H7 (cell line): Measurements from ENCODE around the gene KCNMA1. TPM values are rescaled to one million over a fixed set of nuclear protein-coding genes. Genes with fewer than 3 reads are reported as not detected.

Experiments
- DNase-seq: peaks from one replicate; pipeline ENCODE4 v3.0.0; 2012
- H3K27me3 ChIP-seq: 2 replicates; pipeline ENCODE4 v1.6.0; 2011; ENCODE audit warnings: mild to moderate bottlenecking, low read length; ENCODE audit not compliant: control insufficient read depth, insufficient read depth
- H3K36me3 ChIP-seq: replicated peaks from 2 replicates; pipeline ENCODE4 v1.5.1; 2011; ENCODE audit warnings: low read length; ENCODE audit not compliant: control insufficient read depth, insufficient read depth
- H3K4me3 ChIP-seq: 2 replicates; pipeline ENCODE4 v1.5.1; 2011; ENCODE audit warnings: low read depth, mild to moderate bottlenecking, control low read depth, low read length, moderate library complexity; ENCODE audit not compliant: insufficient read depth
- total RNA-seq: library from RNA; depleted of rRNA; stranded (reverse); fragments of >200 nt; shearing (Covaris generic); gene quantifications from 2 replicates; pipeline ENCODE4 v1.2.3, GENCODE V29; 2014

KCNMA1 gene
- total RNA-seq, 1 experiment from 2014 or later: 0.94 TPM

- no peak for DNase-seq
- Histone ChIP-seq H3K4me3 (no peak overlapping the region), H3K27me3 (no peaks in the 10 kb centered on the region), H3K36me3 (no peaks in the 10 kb centered on the region)
Measured at GRCh38 chr10:77479586-77479985, 158.0 kb downstream of the KCNMA1 start.

GRCh38 chr10:77478962-77479359 is 158.6 kb downstream of the KCNMA1 start:
- DNase-seq: no peak
- no peaks in the 10 kb centered on the region for H3K27me3 ChIP-seq
- no peak overlapping the region for H3K4me3 ChIP-seq
- H3K36me3 ChIP-seq: no peaks in the 10 kb centered on the region

GRCh38 chr10:77478247-77478961 is 159.2 kb downstream of the KCNMA1 start:
- Histone ChIP-seq H3K4me3 (no peak overlapping the region), H3K27me3 (no peaks in the 10 kb centered on the region), H3K36me3 (no peaks in the 10 kb centered on the region)
- no peak for DNase-seq

- no peaks in the 10 kb centered on the region for H3K36me3 ChIP-seq
- DNase-seq: no peak
- H3K4me3 ChIP-seq: no peak overlapping the region
- no peaks in the 10 kb centered on the region for H3K27me3 ChIP-seq
Measured at GRCh38 chr10:77475522-77475921, 162.1 kb downstream of the KCNMA1 start.

GRCh38 chr10:77474939-77475338 is 162.7 kb downstream of the KCNMA1 start:
- Histone ChIP-seq H3K27me3 (no peaks in the 10 kb centered on the region), H3K4me3 (no peak overlapping the region), H3K36me3 (no peaks in the 10 kb centered on the region)
- no peak for DNase-seq

GRCh38 chr10:77474386-77474785 is 163.2 kb downstream of the KCNMA1 start:
- H3K27me3 ChIP-seq: no peaks in the 10 kb centered on the region
- no peaks in the 10 kb centered on the region for H3K36me3 ChIP-seq
- DNase-seq: no peak
- H3K4me3 ChIP-seq: no peak overlapping the region

- H3K36me3 ChIP-seq: no peaks in the 10 kb centered on the region
- H3K27me3 ChIP-seq: no peaks in the 10 kb centered on the region
- no peak overlapping the region for H3K4me3 ChIP-seq
- DNase-seq: no peak
Measured at GRCh38 chr10:77472146-77472545, 165.5 kb downstream of the KCNMA1 start.

GRCh38 chr10:77471069-77471536 is 166.5 kb downstream of the KCNMA1 start:
- Histone ChIP-seq H3K27me3 (no peaks in the 10 kb centered on the region), H3K4me3 (no peak overlapping the region), H3K36me3 (no peaks in the 10 kb centered on the region)
- no peak for DNase-seq

GRCh38 chr10:77467422-77467963 is 170.1 kb downstream of the KCNMA1 start:
- Histone ChIP-seq H3K4me3 (no peak overlapping the region), H3K36me3 (no peaks in the 10 kb centered on the region), H3K27me3 (no peaks in the 10 kb centered on the region)
- DNase-seq: no peak

- Histone ChIP-seq H3K36me3 (no peaks in the 10 kb centered on the region), H3K4me3 (no peak overlapping the region), H3K27me3 (no peaks in the 10 kb centered on the region)
- DNase-seq: no peak
Measured at GRCh38 chr10:77463967-77464745, 173.5 kb downstream of the KCNMA1 start.

- Histone ChIP-seq H3K4me3 (no peak overlapping the region), H3K36me3 (no peaks in the 10 kb centered on the region), H3K27me3 (no peaks in the 10 kb centered on the region)
- no peak for DNase-seq
Measured at GRCh38 chr10:77463499-77463898, 174.1 kb downstream of the KCNMA1 start.

- no peak for DNase-seq
- H3K27me3 ChIP-seq: no peaks in the 10 kb centered on the region
- H3K4me3 ChIP-seq: no peak overlapping the region
- H3K36me3 ChIP-seq: no peaks in the 10 kb centered on the region
Measured at GRCh38 chr10:77461636-77462296, 175.8 kb downstream of the KCNMA1 start.

- Histone ChIP-seq H3K27me3 (no peaks in the 10 kb centered on the region; the same call in 1 of the 2 replicates), H3K4me3 (no peak overlapping the region), H3K36me3 (no peaks in the 10 kb centered on the region)
- no peak for DNase-seq
Measured at GRCh38 chr10:77459905-77460304, 177.7 kb downstream of the KCNMA1 start.

- no peaks in the 10 kb centered on the region; the same call in 1 of the 2 replicates for H3K27me3 ChIP-seq
- no peak for DNase-seq
Measured at GRCh38 chr10:77458986-77459590, 178.5 kb downstream of the KCNMA1 start.

More at GRCh38 chr10:77458986-77459590, 178.5 kb downstream of the KCNMA1 start:
- Histone ChIP-seq H3K36me3 (no peaks in the 10 kb centered on the region), H3K4me3 (no peak overlapping the region)
